ENCODE results near the gene PRAMEF13. TPM values are rescaled to one million over a fixed set of nuclear protein-coding genes. Genes with fewer than 3 reads are reported as not detected.
"Not testable (repeated sequence)": the region's sequence is repeated elsewhere in the genome, so short reads cannot be mapped to it uniquely, and the experiment has no call there.

PRAMEF13 gene
- total and polyA plus RNA-seq, 3 experiments from 2014 or later, result not detected

- H3K27ac ChIP-seq (ENCODE audit: low read depth, low read length); POLR2A ChIA-PET; H3K4me1 ChIP-seq (ENCODE audit: insufficient read depth, low read length); H3K9me3 Mint-ChIP-seq; H3K36me3 Mint-ChIP-seq; H3K4me1 Mint-ChIP-seq; H3K27me3 ChIP-seq (ENCODE audit: insufficient read depth, low read length, poor library complexity, severe bottlenecking); H3K27ac Mint-ChIP-seq; H3K27me3 Mint-ChIP-seq; H3K36me3 ChIP-seq (ENCODE audit: insufficient read depth, low read length); H3K4me3 ChIP-seq (ENCODE audit: low read length); DNase-seq; H3K9me3 ChIP-seq (ENCODE audit: low read length); CTCF ChIA-PET; H3K4me3 Mint-ChIP-seq: not testable (repeated sequence)
Measured at GRCh38 chr1:13219203-13219602, 18.0 kb upstream of the PRAMEF13 start.

- H3K9me3 ChIP-seq (ENCODE audit: low read length); H3K4me1 Mint-ChIP-seq; H3K27me3 ChIP-seq (ENCODE audit: insufficient read depth, low read length, poor library complexity, severe bottlenecking); H3K4me3 Mint-ChIP-seq; H3K4me1 ChIP-seq (ENCODE audit: insufficient read depth, low read length); H3K27ac ChIP-seq (ENCODE audit: low read depth, low read length); H3K27me3 Mint-ChIP-seq; CTCF ChIA-PET; POLR2A ChIA-PET; H3K36me3 Mint-ChIP-seq; H3K27ac Mint-ChIP-seq; H3K36me3 ChIP-seq (ENCODE audit: insufficient read depth, low read length); DNase-seq; H3K4me3 ChIP-seq (ENCODE audit: low read length); H3K9me3 Mint-ChIP-seq: not testable (repeated sequence)
Measured at GRCh38 chr1:13216619-13217018, 15.4 kb upstream of the PRAMEF13 start.

- H3K36me3 ChIP-seq (ENCODE audit: insufficient read depth, low read length); DNase-seq; H3K36me3 Mint-ChIP-seq; H3K27ac ChIP-seq (ENCODE audit: low read depth, low read length); H3K4me3 ChIP-seq (ENCODE audit: low read length); POLR2A ChIA-PET; H3K4me1 ChIP-seq (ENCODE audit: insufficient read depth, low read length); CTCF ChIA-PET; H3K4me3 Mint-ChIP-seq; H3K9me3 Mint-ChIP-seq; H3K27ac Mint-ChIP-seq; H3K9me3 ChIP-seq (ENCODE audit: low read length); H3K27me3 ChIP-seq (ENCODE audit: insufficient read depth, low read length, poor library complexity, severe bottlenecking); H3K27me3 Mint-ChIP-seq; H3K4me1 Mint-ChIP-seq: not testable (repeated sequence)
Measured at GRCh38 chr1:13208712-13209111, 7.5 kb upstream of the PRAMEF13 start.

GRCh38 chr1:13171548-13171947 is 29.7 kb downstream of the PRAMEF13 start, which contains the start of gene PRAMEF9:
PRAMEF9 (plus strand) TSS chr1:13171848; CDS start chr1:13175281, 3,433 bp downstream.
- H3K4me3 ChIP-seq (ENCODE audit: low read length); H3K4me3 Mint-ChIP-seq; DNase-seq; H3K9me3 ChIP-seq (ENCODE audit: low read length); H3K36me3 Mint-ChIP-seq; H3K9me3 Mint-ChIP-seq; H3K4me1 ChIP-seq (ENCODE audit: insufficient read depth, low read length); H3K27ac ChIP-seq (ENCODE audit: low read depth, low read length); H3K36me3 ChIP-seq (ENCODE audit: insufficient read depth, low read length); H3K27ac Mint-ChIP-seq; H3K27me3 Mint-ChIP-seq; POLR2A ChIA-PET; CTCF ChIA-PET; H3K27me3 ChIP-seq (ENCODE audit: insufficient read depth, low read length, poor library complexity, severe bottlenecking); H3K4me1 Mint-ChIP-seq: not testable (repeated sequence)

- H3K9me3 ChIP-seq (ENCODE audit: low read length); H3K27ac Mint-ChIP-seq; H3K36me3 ChIP-seq (ENCODE audit: insufficient read depth, low read length); H3K27me3 Mint-ChIP-seq; H3K27me3 ChIP-seq (ENCODE audit: insufficient read depth, low read length, poor library complexity, severe bottlenecking); H3K36me3 Mint-ChIP-seq; POLR2A ChIA-PET; H3K9me3 Mint-ChIP-seq; H3K4me1 ChIP-seq (ENCODE audit: insufficient read depth, low read length); DNase-seq; H3K4me1 Mint-ChIP-seq; H3K27ac ChIP-seq (ENCODE audit: low read depth, low read length); CTCF ChIA-PET; H3K4me3 Mint-ChIP-seq; H3K4me3 ChIP-seq (ENCODE audit: low read length): not testable (repeated sequence)
Measured at GRCh38 chr1:13165531-13165930, 35.7 kb downstream of the PRAMEF13 start, which contains the start of gene HNRNPCL4. HNRNPCL4 (minus strand) TSS chr1:13165631; CDS start chr1:13165467, 164 bp downstream.

- H3K27me3 ChIP-seq (ENCODE audit: insufficient read depth, low read length, poor library complexity, severe bottlenecking); H3K4me3 Mint-ChIP-seq; H3K9me3 ChIP-seq (ENCODE audit: low read length); H3K27ac ChIP-seq (ENCODE audit: low read depth, low read length); DNase-seq; H3K27ac Mint-ChIP-seq; H3K4me3 ChIP-seq (ENCODE audit: low read length); H3K9me3 Mint-ChIP-seq; H3K27me3 Mint-ChIP-seq; H3K4me1 Mint-ChIP-seq; H3K4me1 ChIP-seq (ENCODE audit: insufficient read depth, low read length); H3K36me3 ChIP-seq (ENCODE audit: insufficient read depth, low read length); POLR2A ChIA-PET; H3K36me3 Mint-ChIP-seq; CTCF ChIA-PET: not testable (repeated sequence)
Measured at GRCh38 chr1:13155909-13156308, 45.3 kb downstream of the PRAMEF13 start, which contains the start of gene PRAMEF26. PRAMEF26 (minus strand) TSS chr1:13156009; CDS start chr1:13153095, 2,914 bp downstream.

Other genes starting within 250 kb of the PRAMEF13 start
- not detected for gene PRAMEF27, start 144.8 kb downstream of the PRAMEF13 start, total RNA-seq
- not detected for gene PRAMEF27, start 144.8 kb downstream of the PRAMEF13 start, polyA plus RNA-seq
- gene HNRNPCL3, start 140.6 kb downstream of the PRAMEF13 start, total RNA-seq, result not detected
- not detected for gene HNRNPCL3, start 140.6 kb downstream of the PRAMEF13 start, polyA plus RNA-seq
- gene PRAMEF25, start 130.6 kb downstream of the PRAMEF13 start, total RNA-seq, result not detected
- not detected for gene PRAMEF25, start 130.6 kb downstream of the PRAMEF13 start, polyA plus RNA-seq
- not detected for gene HNRNPCL2, start 84.6 kb downstream of the PRAMEF13 start, total RNA-seq
- gene HNRNPCL2, start 84.6 kb downstream of the PRAMEF13 start, polyA plus RNA-seq, result not detected
- gene PRAMEF26, start 45.4 kb downstream of the PRAMEF13 start, total RNA-seq, result not detected
- not detected for gene PRAMEF26, start 45.4 kb downstream of the PRAMEF13 start, polyA plus RNA-seq
- gene HNRNPCL4, start 35.8 kb downstream of the PRAMEF13 start, total RNA-seq, result not detected
- gene HNRNPCL4, start 35.8 kb downstream of the PRAMEF13 start, polyA plus RNA-seq, result not detected
- gene PRAMEF9, start 29.6 kb downstream of the PRAMEF13 start, total RNA-seq, result not detected
- not detected for gene PRAMEF9, start 29.6 kb downstream of the PRAMEF13 start, polyA plus RNA-seq
- not detected for gene PRAMEF18, start 24.7 kb upstream of the PRAMEF13 start, total RNA-seq
- not detected for gene PRAMEF18, start 24.7 kb upstream of the PRAMEF13 start, polyA plus RNA-seq
- not detected for gene PRAMEF5, start 52.8 kb upstream of the PRAMEF13 start, total RNA-seq
- gene PRAMEF5, start 52.8 kb upstream of the PRAMEF13 start, polyA plus RNA-seq, result not detected
- not detected for gene PRAMEF8, start 83.7 kb upstream of the PRAMEF13 start, total RNA-seq
- gene PRAMEF8, start 83.7 kb upstream of the PRAMEF13 start, polyA plus RNA-seq, result not detected
- not detected for gene PRAMEF33, start 102.1 kb upstream of the PRAMEF13 start, total RNA-seq
- gene PRAMEF33, start 102.1 kb upstream of the PRAMEF13 start, polyA plus RNA-seq, result not detected
- gene PRAMEF15, start 114.2 kb upstream of the PRAMEF13 start, total RNA-seq, result not detected
- gene PRAMEF15, start 114.2 kb upstream of the PRAMEF13 start, polyA plus RNA-seq, result not detected
- gene PRAMEF14, start 145.7 kb upstream of the PRAMEF13 start, total RNA-seq, result not detected
- gene PRAMEF14, start 145.7 kb upstream of the PRAMEF13 start, polyA plus RNA-seq, result not detected
- not detected for gene PRAMEF19, start 170.5 kb upstream of the PRAMEF13 start, total RNA-seq
- not detected for gene PRAMEF19, start 170.5 kb upstream of the PRAMEF13 start, polyA plus RNA-seq
- not detected for gene PRAMEF17, start 188.2 kb upstream of the PRAMEF13 start, total RNA-seq
- not detected for gene PRAMEF17, start 188.2 kb upstream of the PRAMEF13 start, polyA plus RNA-seq
- not detected for gene PRAMEF20, start 209.0 kb upstream of the PRAMEF13 start, total RNA-seq
- not detected for gene PRAMEF20, start 209.0 kb upstream of the PRAMEF13 start, polyA plus RNA-seq